Measurements from ENCODE around the gene COL1A1. TPM values are rescaled to one million over a fixed set of nuclear protein-coding genes. Genes with fewer than 3 reads are reported as not detected.
A peak's percentile ranks its signal among the peaks of the same experiment; 100 is the strongest.

COL1A1 gene
- total RNA-seq, 3 donors from 2014 or later = 23.4 to 67.2 (median 44.5) TPM

GRCh38 chr17:50196826-50197225, 4.6 kb downstream of the COL1A1 start:
- Histone ChIP-seq H3K4me1 (peaks cover 0 to 8% of the 10 kb centered on the region in 2 donors), H3K36me3 (no peaks in the 10 kb centered on the region), H3K9me3 (no peaks in the 10 kb centered on the region), H3K27me3 (peaks cover 0 to 11% of the 10 kb centered on the region in 2 donors), H3K27ac (peak overlapping the region; percentile 83 to 85), H3K4me3 (no peak overlapping the region)
- intact Hi-C loops (cut with DNase I; ENCODE audit: low total_unique reads) = no loop called here
- TF ChIP-seq POLR2AphosphoS5 (IDR thresholded peaks at IDR 0.05) = peak in 1 of 3 donors; percentile 31
- TF ChIP-seq POLR2A (IDR thresholded peaks at IDR 0.05) = no peak
- DNase-seq (ENCODE audit: low spot score in 2 of 2) = no peak

GRCh38 chr17:50196036-50196435, 5.4 kb downstream of the COL1A1 start:
- DNase-seq (ENCODE audit: low spot score in 2 of 2) = no peak
- no peak for TF ChIP-seq POLR2AphosphoS5 (IDR thresholded peaks at IDR 0.05)
- TF ChIP-seq POLR2A (IDR thresholded peaks at IDR 0.05) = no peak
- no peak for TF ChIP-seq CTCF (IDR thresholded peaks at IDR 0.05)
- Histone ChIP-seq H3K27me3 (peaks cover 0 to 3% of the 10 kb centered on the region in 2 donors), H3K4me1 (peaks cover 0 to 8% of the 10 kb centered on the region in 2 donors), H3K27ac (peak overlapping the region; percentile 22 to 83), H3K9me3 (no peaks in the 10 kb centered on the region), H3K36me3 (no peaks in the 10 kb centered on the region), H3K4me3 (peak overlapping the region in 1 of 3 donors; percentile 19)
- intact Hi-C loops (cut with DNase I; ENCODE audit: low total_unique reads) = no loop called here

GRCh38 chr17:50194934-50195865, 6.2 kb downstream of the COL1A1 start:
- DNase-seq (ENCODE audit: low spot score in 2 of 2) = no peak
- Histone ChIP-seq H3K27me3 (no peaks in the 10 kb centered on the region), H3K27ac (peak overlapping the region; percentile 30 to 83), H3K4me1 (peaks cover 0 to 8% of the 10 kb centered on the region in 2 donors), H3K4me3 (peak overlapping the region in 1 of 3 donors; percentile 19), H3K36me3 (no peaks in the 10 kb centered on the region), H3K9me3 (no peaks in the 10 kb centered on the region)
- TF ChIP-seq CTCF (IDR thresholded peaks at IDR 0.05) (no peak), POLR2AphosphoS5 (IDR thresholded peaks at IDR 0.05) (no peak), POLR2A (IDR thresholded peaks at IDR 0.05) (no peak)
- intact Hi-C loops (cut with DNase I; ENCODE audit: low total_unique reads) = no loop called here

GRCh38 chr17:50194140-50194933, 7.1 kb downstream of the COL1A1 start:
- no peaks in the 10 kb centered on the region for H3K36me3 ChIP-seq
- H3K27ac ChIP-seq = peak overlapping the region; percentile 30 to 83
- H3K4me3 ChIP-seq = no peak overlapping the region
- no peaks in the 10 kb centered on the region for H3K9me3 ChIP-seq
- H3K27me3 ChIP-seq = no peaks in the 10 kb centered on the region
- TF ChIP-seq POLR2A (IDR thresholded peaks at IDR 0.05) (no peak), POLR2AphosphoS5 (IDR thresholded peaks at IDR 0.05) (no peak), CTCF (IDR thresholded peaks at IDR 0.05) (no peak)
- intact Hi-C loops (cut with DNase I; ENCODE audit: low total_unique reads) = no loop called here
- peaks cover 0 to 8% of the 10 kb centered on the region in 2 donors for H3K4me1 ChIP-seq
- no peak for DNase-seq (ENCODE audit: low spot score in 2 of 2)

- no peaks in the 10 kb centered on the region for H3K36me3 ChIP-seq
- no peak for TF ChIP-seq CTCF (IDR thresholded peaks at IDR 0.05)
- TF ChIP-seq POLR2A (IDR thresholded peaks at IDR 0.05) = no peak
- no peak for TF ChIP-seq POLR2AphosphoS5 (IDR thresholded peaks at IDR 0.05)
- peak overlapping the region in 1 of 2 donors; percentile 63 for H3K27ac ChIP-seq
- intact Hi-C loops (cut with DNase I; ENCODE audit: low total_unique reads) = no loop called here
- H3K4me1 ChIP-seq = no peaks in the 10 kb centered on the region
- H3K27me3 ChIP-seq = no peaks in the 10 kb centered on the region
- H3K4me3 ChIP-seq = no peak overlapping the region
- no peak for DNase-seq (ENCODE audit: low spot score in 2 of 2)
- H3K9me3 ChIP-seq = no peaks in the 10 kb centered on the region
These were observed 8.7 kb downstream of the COL1A1 start for GRCh38 chr17:50192618-50193291.
